Breast epithelium (tissue), 4 donors: Measurements from ENCODE around the gene XYLT1. TPM values are rescaled to one million over a fixed set of nuclear protein-coding genes. Genes with fewer than 3 reads are reported as not detected.

Experiments used
- DNase-seq, 2 donors: peaks; one replicate each; pipeline ENCODE4 v3.0.0-alpha.2; 2019; ENCODE audit warnings: low spot score in 2 of 2
- H3K27ac ChIP-seq, 2 donors: fragments of 200-600 bp; sonication (generic) in 1 of 2; one replicate each; pipeline ENCODE4 v1.5.1; 2016 to 2019; ENCODE audit warnings: mild to moderate bottlenecking in 1 of 2
- H3K27me3 ChIP-seq, 2 donors: fragments of 200-600 bp; sonication (generic) in 1 of 2; one replicate each; pipeline versions ENCODE4 v1.5.1 to v1.6.0; 2017 to 2019; ENCODE audit warnings: control low read depth in 1 of 2, mild to moderate bottlenecking in 1 of 2
- H3K36me3 ChIP-seq: fragments of 200-600 bp; one replicate; pipeline ENCODE4 v1.5.1; 2019
- H3K4me1 ChIP-seq, 2 donors: fragments of 200-600 bp; sonication (generic); one replicate each; pipeline ENCODE4 v1.5.1; 2016 to 2019; ENCODE audit warnings: control low read depth in 1 of 2
- H3K4me3 ChIP-seq, 3 donors: fragments of 200-600 bp; sonication (generic); 1 replicate in 2 of 3; 2 replicates in 1 of 3; pipeline ENCODE4 v1.5.1; 2016 to 2019; ENCODE audit warnings: mild to moderate bottlenecking in 3 of 3, moderate library complexity in 2 of 3
- H3K9me3 ChIP-seq, 2 donors: fragments of 200-600 bp; sonication (generic) in 1 of 2; one replicate each; pipeline ENCODE4 v1.5.1; 2016 to 2019; ENCODE audit warnings: control low read depth in 1 of 2
- CTCF ChIP-seq, 3 donors: fragments of 450-650 bp; IDR thresholded peaks; one replicate each; pipeline ENCODE4 v1.5.1; 2016 to 2017; ENCODE audit warnings: antibody characterized with exemption in 3 of 3, mild to moderate bottlenecking in 3 of 3, moderate library complexity in 3 of 3
- POLR2A ChIP-seq: fragments of 450-650 bp; IDR thresholded peaks from one replicate; pipeline ENCODE4 v1.6.1; 2016; ENCODE audit warnings: antibody characterized with exemption, mild to moderate bottlenecking, moderate library complexity
- POLR2AphosphoS5 ChIP-seq, 3 donors: sonication (generic); formaldehyde crosslinking; IDR thresholded peaks; one replicate each; pipeline ENCODE4 v1.6.1; 2017; ENCODE audit warnings: antibody characterized with exemption in 3 of 3
- intact Hi-C: fragments of 100-400 bp; cut with DNase I; formaldehyde crosslinking; loops from one replicate; pipeline ENCODE4 v1.15.1; 2023; ENCODE audit warnings: low total_unique reads
- total RNA-seq, 3 donors: library from RNA; depleted of rRNA; stranded (reverse); fragments of >200 nt; gene quantifications; one replicate each; pipeline ENCODE4 v1.1.0, GENCODE V29; 2016

The XYLT1 gene
- total RNA-seq, 3 donors from 2014 or later: 11.9 to 32.8 (median 13.8) TPM

GRCh38 chr16:17289050-17289449 is 181.7 kb downstream of the XYLT1 start:
- TF ChIP-seq POLR2AphosphoS5 (IDR thresholded peaks at IDR 0.05): no peak
- TF ChIP-seq POLR2A: no peak
- TF ChIP-seq CTCF (IDR thresholded peaks at IDR 0.05): no peak
- H3K4me1 ChIP-seq: no peaks in the 10 kb centered on the region
- H3K27ac ChIP-seq: no peak overlapping the region
- no peaks in the 10 kb centered on the region for H3K9me3 ChIP-seq
- no peak for DNase-seq
- H3K27me3 ChIP-seq: no peaks in the 10 kb centered on the region
- H3K4me3 ChIP-seq: no peak overlapping the region
- intact Hi-C loops: no loop called here
- H3K36me3 ChIP-seq: no peaks in the 10 kb centered on the region

DNA sequence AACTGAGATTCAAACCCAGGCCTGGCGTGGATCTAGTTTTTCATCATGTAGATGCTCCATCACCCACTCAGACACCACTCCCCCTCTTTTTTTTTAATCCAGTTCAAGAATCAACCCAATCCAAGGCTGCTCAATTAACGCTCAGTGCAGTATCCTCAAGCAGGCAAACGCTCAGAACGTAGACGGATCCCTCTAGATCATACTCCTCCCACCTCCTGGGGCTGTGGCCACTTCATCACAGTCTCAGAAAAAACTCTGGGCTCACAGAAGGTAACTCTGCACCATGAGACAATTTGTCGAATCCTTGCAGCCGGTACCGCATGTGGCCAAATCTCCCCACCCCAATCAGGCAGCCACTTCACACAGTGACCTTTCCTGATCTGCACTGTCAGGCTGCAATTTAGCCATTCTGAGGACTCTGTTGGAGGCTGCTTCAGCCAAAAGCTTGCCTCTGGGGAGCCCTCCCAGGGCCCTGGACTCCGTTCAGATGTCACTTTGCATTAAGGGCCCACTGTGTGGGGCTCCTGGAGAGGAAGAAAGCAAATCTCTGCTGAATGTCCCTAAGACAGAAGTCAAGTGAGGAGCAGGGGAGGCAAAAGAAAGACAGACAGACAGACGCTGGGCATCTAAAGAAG is 183.5 kb downstream of the XYLT1 start:
- no peak overlapping the region for H3K4me3 ChIP-seq
- TF ChIP-seq CTCF (IDR thresholded peaks at IDR 0.05) (no peak), POLR2AphosphoS5 (IDR thresholded peaks at IDR 0.05) (no peak), POLR2A (no peak)
- H3K4me1 ChIP-seq: no peaks in the 10 kb centered on the region
- no peaks in the 10 kb centered on the region for H3K27me3 ChIP-seq
- no peak for DNase-seq
- intact Hi-C loops: no loop called here
- no peaks in the 10 kb centered on the region for H3K36me3 ChIP-seq
- H3K27ac ChIP-seq: no peak overlapping the region
- no peaks in the 10 kb centered on the region for H3K9me3 ChIP-seq

DNA sequence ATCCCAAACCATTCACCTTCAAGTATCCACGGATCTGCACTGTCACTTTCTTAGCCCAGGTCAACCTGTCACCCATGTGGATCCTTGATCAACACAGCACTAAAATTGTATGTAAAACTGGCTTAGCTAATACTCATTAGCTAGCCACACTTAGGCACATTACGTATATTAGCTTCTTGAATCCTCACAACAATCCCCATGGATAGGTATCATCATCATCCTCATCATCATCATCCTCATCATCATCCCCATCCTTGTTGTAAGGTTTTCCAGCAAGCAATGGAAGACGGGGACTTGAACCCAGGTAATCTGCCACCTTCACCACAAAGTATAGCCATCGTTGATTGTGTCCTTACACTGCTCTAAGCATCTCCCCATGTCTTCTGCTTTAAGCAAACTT is 184.3 kb downstream of the XYLT1 start:
- Histone ChIP-seq H3K4me3 (no peak overlapping the region), H3K36me3 (no peaks in the 10 kb centered on the region), H3K27ac (no peak overlapping the region), H3K27me3 (no peaks in the 10 kb centered on the region), H3K4me1 (no peaks in the 10 kb centered on the region), H3K9me3 (no peaks in the 10 kb centered on the region)
- no peak for DNase-seq
- TF ChIP-seq CTCF (IDR thresholded peaks at IDR 0.05) (no peak), POLR2AphosphoS5 (IDR thresholded peaks at IDR 0.05) (no peak), POLR2A (no peak)
- intact Hi-C loops: no loop called here

DNA sequence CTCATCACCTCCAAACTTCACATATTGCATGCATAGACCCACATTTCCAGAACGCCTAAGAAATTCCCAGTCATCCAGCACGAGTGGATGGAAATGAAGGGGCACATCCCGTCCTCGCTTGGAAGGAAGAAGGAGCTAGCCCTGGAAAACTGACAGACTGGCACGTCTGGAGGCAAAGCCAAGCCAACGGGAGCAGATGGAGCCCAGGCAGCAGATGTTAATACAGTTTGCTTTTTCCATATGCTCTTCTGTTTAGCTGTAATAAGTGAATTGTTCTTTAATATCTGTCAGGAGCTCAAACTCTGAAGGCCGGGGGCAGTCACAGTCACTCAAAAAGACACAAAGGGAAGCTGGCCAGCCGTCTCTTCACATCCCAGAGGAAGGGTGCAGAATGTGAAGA is 187.7 kb downstream of the XYLT1 start:
- H3K4me1 ChIP-seq: no peaks in the 10 kb centered on the region
- intact Hi-C loops: no loop called here
- no peak overlapping the region for H3K4me3 ChIP-seq
- no peak for TF ChIP-seq POLR2AphosphoS5 (IDR thresholded peaks at IDR 0.05)
- no peaks in the 10 kb centered on the region for H3K36me3 ChIP-seq
- H3K9me3 ChIP-seq: no peaks in the 10 kb centered on the region
- no peak for DNase-seq
- no peaks in the 10 kb centered on the region for H3K27me3 ChIP-seq
- H3K27ac ChIP-seq: no peak overlapping the region

GRCh38 chr16:17282247-17282646 is 188.5 kb downstream of the XYLT1 start:
- intact Hi-C loops: no loop called here
- Histone ChIP-seq H3K4me1 (no peaks in the 10 kb centered on the region), H3K27me3 (no peaks in the 10 kb centered on the region), H3K27ac (no peak overlapping the region), H3K9me3 (no peaks in the 10 kb centered on the region), H3K4me3 (no peak overlapping the region), H3K36me3 (no peaks in the 10 kb centered on the region)
- no peak for DNase-seq
- TF ChIP-seq POLR2A (no peak), CTCF (IDR thresholded peaks at IDR 0.05) (no peak), POLR2AphosphoS5 (IDR thresholded peaks at IDR 0.05) (no peak)

GRCh38 chr16:17281052-17281451 is 189.7 kb downstream of the XYLT1 start:
- H3K4me1 ChIP-seq: no peaks in the 10 kb centered on the region
- H3K4me3 ChIP-seq: no peak overlapping the region

More at GRCh38 chr16:17281052-17281451, 189.7 kb downstream of the XYLT1 start:
- H3K9me3 ChIP-seq: no peaks in the 10 kb centered on the region
- no peaks in the 10 kb centered on the region for H3K27me3 ChIP-seq
- intact Hi-C loops: no loop called here
- H3K36me3 ChIP-seq: no peaks in the 10 kb centered on the region
- DNase-seq: no peak
- no peak for TF ChIP-seq POLR2A
- TF ChIP-seq CTCF (IDR thresholded peaks at IDR 0.05): no peak
- no peak for TF ChIP-seq POLR2AphosphoS5 (IDR thresholded peaks at IDR 0.05)
- no peak overlapping the region for H3K27ac ChIP-seq
